Trophoblast cell (in vitro differentiated cells and primary cell): ENCODE results near the gene AKAP6.

ENCODE experiments used
- DNase-seq, 2 donors: peaks; one replicate each; pipeline ENCODE4 v3.0.0-alpha.2; 2016
- H2AFZ ChIP-seq: 2 replicates; pipeline ENCODE4 v1.6.1; 2013; ENCODE audit warnings: low read length, moderate library complexity, mild to moderate bottlenecking; ENCODE audit not compliant: insufficient read depth, poor library complexity
- H2AK5ac ChIP-seq: 2 replicates; pipeline ENCODE4 v1.6.1; 2013; ENCODE audit warnings: mild to moderate bottlenecking, low read length
- H2BK120ac ChIP-seq: 2 replicates; pipeline ENCODE4 v1.6.1; 2013; ENCODE audit warnings: low read length, mild to moderate bottlenecking, moderate library complexity; ENCODE audit not compliant: insufficient read depth, poor library complexity
- H2BK12ac ChIP-seq: 2 replicates; pipeline ENCODE4 v1.6.1; 2013; ENCODE audit warnings: mild to moderate bottlenecking, low read length, moderate library complexity
- H2BK5ac ChIP-seq: 2 replicates; pipeline ENCODE4 v1.6.1; 2013; ENCODE audit warnings: low read length, low read depth, moderate library complexity, mild to moderate bottlenecking; ENCODE audit not compliant: poor library complexity
- H3K14ac ChIP-seq: 2 replicates; pipeline ENCODE4 v1.6.1; 2013; ENCODE audit warnings: mild to moderate bottlenecking, low read length
- H3K18ac ChIP-seq: 2 replicates; pipeline ENCODE4 v1.6.1; 2013; ENCODE audit warnings: mild to moderate bottlenecking, low read length
- H3K23ac ChIP-seq: 2 replicates; pipeline ENCODE4 v1.6.1; 2013; ENCODE audit warnings: low read length
- H3K27ac ChIP-seq: 2 replicates; pipeline ENCODE4 v1.5.1; 2013; ENCODE audit warnings: low read depth, mild to moderate bottlenecking, inconsistent platforms, low read length, moderate library complexity
- H3K27me3 ChIP-seq: 2 replicates; pipeline ENCODE4 v1.6.1; 2013; ENCODE audit warnings: inconsistent platforms, mild to moderate bottlenecking, low read length, moderate library complexity; ENCODE audit not compliant: insufficient read depth
- H3K36me3 ChIP-seq, 2 experiments: 1 replicate in 1 of 2; 2 replicates in 1 of 2; pipeline ENCODE4 v1.6.1; 2013; ENCODE audit warnings: low read length in 2 of 2, mild to moderate bottlenecking in 2 of 2, moderate library complexity in 1 of 2; ENCODE audit not compliant: insufficient read depth in 2 of 2, control insufficient read depth in 1 of 2
- H3K4ac ChIP-seq: 2 replicates; pipeline ENCODE4 v1.6.1; 2013; ENCODE audit warnings: low read depth, mild to moderate bottlenecking, low read length, moderate library complexity
- H3K4me1 ChIP-seq, 2 experiments: 1 replicate in 1 of 2; 2 replicates in 1 of 2; pipeline ENCODE4 v1.6.1; 2013; ENCODE audit warnings: low read length in 2 of 2, mild to moderate bottlenecking in 2 of 2, moderate library complexity in 1 of 2; ENCODE audit not compliant: insufficient read depth in 2 of 2, control insufficient read depth in 1 of 2
- H3K4me2 ChIP-seq: 2 replicates; pipeline ENCODE4 v1.6.1; 2013; ENCODE audit warnings: inconsistent platforms, mild to moderate bottlenecking, low read length, moderate library complexity
- H3K4me3 ChIP-seq: 2 replicates; pipeline ENCODE4 v1.5.1; 2013; ENCODE audit warnings: mild to moderate bottlenecking, low read depth, low read length, inconsistent platforms
- H3K79me1 ChIP-seq: one replicate; pipeline ENCODE4 v1.6.1; 2013; ENCODE audit warnings: low read length
- H3K79me2 ChIP-seq: 2 replicates; pipeline ENCODE4 v1.6.1; 2013; ENCODE audit warnings: low read length, mild to moderate bottlenecking; ENCODE audit not compliant: control insufficient read depth, insufficient read depth, poor library complexity
- H3K9ac ChIP-seq: 2 replicates; pipeline ENCODE4 v1.6.1; 2013; ENCODE audit warnings: mild to moderate bottlenecking, low read length
- H3K9me3 ChIP-seq: 2 replicates; pipeline ENCODE4 v1.6.1; 2013; ENCODE audit warnings: low read depth, mild to moderate bottlenecking, control low read depth, inconsistent platforms, low read length; ENCODE audit not compliant: insufficient read depth
- H4K12ac ChIP-seq: 2 replicates; pipeline ENCODE4 v1.6.1; 2013; ENCODE audit warnings: low read depth, mild to moderate bottlenecking, low read length, moderate library complexity
- H4K8ac ChIP-seq: 2 replicates; pipeline ENCODE4 v1.6.1; 2013; ENCODE audit warnings: low read depth, mild to moderate bottlenecking, low read length, moderate library complexity
- H4K91ac ChIP-seq: one replicate; pipeline ENCODE4 v1.6.1; 2013; ENCODE audit warnings: low read depth, mild to moderate bottlenecking, low read length, moderate library complexity
- WGBS: extraction: QIAGEN DNeasy Blood & Tissue Kit; methylation state at CpG from one replicate; pipeline ENCODE4 v1.1.7; 2013; ENCODE audit warnings: missing lambda C conversion rate; ENCODE audit not compliant: insufficient read length, insufficient coverage; ENCODE audit errors: extremely low coverage; 5-methylcytosine and 5-hydroxymethylcytosine counted together

Gene AKAP6

DNA sequence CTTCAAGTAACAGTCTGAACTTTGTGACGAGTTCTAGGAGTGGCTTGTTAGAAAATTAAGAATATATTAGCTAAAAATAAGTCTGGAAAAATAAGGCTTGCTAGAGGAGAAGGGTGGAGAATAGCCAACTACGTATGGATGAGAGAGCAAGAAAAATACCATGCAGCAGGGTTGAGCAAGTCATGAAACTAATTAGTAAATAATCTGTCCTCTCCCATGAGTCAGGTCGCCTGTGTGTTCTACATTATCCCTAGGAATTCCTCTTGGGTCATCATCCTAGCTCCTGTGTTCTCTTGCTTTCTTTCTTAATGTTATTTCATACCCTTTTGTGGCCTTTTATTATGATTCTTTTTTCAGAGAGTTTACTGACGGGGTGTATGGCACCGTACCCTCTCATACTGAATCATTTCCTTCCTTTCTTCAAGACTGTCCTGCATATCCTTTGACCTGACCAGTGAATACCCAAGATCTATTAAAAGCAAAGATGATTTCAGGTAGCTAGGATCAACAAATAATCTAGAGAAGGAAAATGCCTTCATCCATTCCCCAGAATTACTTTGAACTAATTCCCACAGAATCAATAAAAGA is 432.4 kb downstream of the AKAP6 start:
- no peak overlapping the region for H3K27ac ChIP-seq
- DNase-seq = no peak
- no peaks in the 10 kb centered on the region for H3K79me1 ChIP-seq
- no peak overlapping the region for H4K12ac ChIP-seq
- H2BK120ac ChIP-seq = no peak overlapping the region
- H3K23ac ChIP-seq = no peak overlapping the region
- no peak overlapping the region for H3K9ac ChIP-seq
- no peaks in the 10 kb centered on the region for H3K9me3 ChIP-seq
- no peak overlapping the region for H4K8ac ChIP-seq
- H2AFZ ChIP-seq = no peak overlapping the region
- no CpG with 5 or more reads among the region's 5 CpGs for WGBS
- no peak overlapping the region for H2AK5ac ChIP-seq
- no peak overlapping the region for H3K18ac ChIP-seq
- no peaks in the 10 kb centered on the region for H3K27me3 ChIP-seq
- H4K91ac ChIP-seq = no peak overlapping the region
- no peak overlapping the region for H3K4me2 ChIP-seq
- H2BK5ac ChIP-seq = no peak overlapping the region
- H3K4me3 ChIP-seq = no peak overlapping the region
- no peaks in the 10 kb centered on the region for H3K36me3 ChIP-seq
- no peak overlapping the region for H3K4ac ChIP-seq
- H3K14ac ChIP-seq = no peak overlapping the region
- no peak overlapping the region for H2BK12ac ChIP-seq
- no peaks in the 10 kb centered on the region for H3K4me1 ChIP-seq
- no peaks in the 10 kb centered on the region for H3K79me2 ChIP-seq

DNA sequence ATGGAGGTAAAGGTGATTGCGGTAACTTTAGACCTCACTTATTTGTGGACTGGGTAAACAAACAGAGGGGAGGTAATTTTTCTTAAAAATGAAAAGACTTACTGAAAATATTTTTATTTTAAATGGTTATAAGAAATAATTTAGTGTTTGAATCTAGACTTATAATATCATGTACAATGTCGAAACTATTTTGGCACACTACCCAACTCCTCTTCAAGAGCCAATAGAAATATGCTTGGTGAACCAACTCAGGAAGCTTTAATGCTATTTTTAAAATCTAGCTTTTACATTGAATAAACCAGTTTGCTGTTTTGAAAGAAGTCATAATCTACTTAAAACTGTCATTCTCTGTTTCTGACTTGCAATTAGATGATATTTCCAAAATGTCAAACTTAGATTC is 433.8 kb downstream of the AKAP6 start:
- no peak overlapping the region for H3K14ac ChIP-seq
- no peak overlapping the region for H3K9ac ChIP-seq
- no peaks in the 10 kb centered on the region for H3K4me1 ChIP-seq
- no peaks in the 10 kb centered on the region for H3K36me3 ChIP-seq
- H3K4ac ChIP-seq = no peak overlapping the region
- H2AK5ac ChIP-seq = no peak overlapping the region
- no peaks in the 10 kb centered on the region for H3K9me3 ChIP-seq
- no peaks in the 10 kb centered on the region for H3K79me2 ChIP-seq
- no peaks in the 10 kb centered on the region for H3K27me3 ChIP-seq
- no peak overlapping the region for H3K23ac ChIP-seq
- no peak overlapping the region for H4K91ac ChIP-seq
- H3K18ac ChIP-seq = no peak overlapping the region
- H4K8ac ChIP-seq = no peak overlapping the region
- H3K79me1 ChIP-seq = no peaks in the 10 kb centered on the region
- no peak overlapping the region for H3K4me2 ChIP-seq
- no peak for DNase-seq
- no peak overlapping the region for H3K27ac ChIP-seq
- H2BK120ac ChIP-seq = no peak overlapping the region
- no peak overlapping the region for H4K12ac ChIP-seq
- no peak overlapping the region for H2BK5ac ChIP-seq
- no peak overlapping the region for H2BK12ac ChIP-seq
- no CpG with 5 or more reads among the region's 2 CpGs for WGBS
- H3K4me3 ChIP-seq = no peak overlapping the region
- no peak overlapping the region for H2AFZ ChIP-seq

- H3K23ac ChIP-seq = no peak overlapping the region
- no peak overlapping the region for H2BK12ac ChIP-seq
- no peak overlapping the region for H4K8ac ChIP-seq
- H3K79me2 ChIP-seq = no peaks in the 10 kb centered on the region
- H3K4me3 ChIP-seq = no peak overlapping the region
- H3K4me1 ChIP-seq = no peaks in the 10 kb centered on the region
- no peak overlapping the region for H3K14ac ChIP-seq
- H3K18ac ChIP-seq = no peak overlapping the region
- H2AK5ac ChIP-seq = no peak overlapping the region
- no peak overlapping the region for H3K4me2 ChIP-seq
- WGBS = no CpG with 5 or more reads among the region's 1 CpG
- H3K79me1 ChIP-seq = no peaks in the 10 kb centered on the region
- H2AFZ ChIP-seq = no peak overlapping the region
- no peak overlapping the region for H3K4ac ChIP-seq
- no peaks in the 10 kb centered on the region for H3K9me3 ChIP-seq
- no peak overlapping the region for H3K27ac ChIP-seq
- no peaks in the 10 kb centered on the region for H3K36me3 ChIP-seq
- H2BK5ac ChIP-seq = no peak overlapping the region
- no peaks in the 10 kb centered on the region for H3K27me3 ChIP-seq
- no peak overlapping the region for H2BK120ac ChIP-seq
- no peak overlapping the region for H4K12ac ChIP-seq
- no peak overlapping the region for H3K9ac ChIP-seq
- H4K91ac ChIP-seq = no peak overlapping the region
- DNase-seq = no peak
These were observed 434.6 kb downstream of the AKAP6 start for GRCh38 chr14:32763673-32764072.

- Histone ChIP-seq H3K4me1 (no peaks in the 10 kb centered on the region), H3K4me3 (no peak overlapping the region), H2BK5ac (no peak overlapping the region), H3K27me3 (no peaks in the 10 kb centered on the region), H2BK12ac (no peak overlapping the region), H4K8ac (no peak overlapping the region), H4K91ac (no peak overlapping the region), H2AFZ (no peak overlapping the region), H3K27ac (no peak overlapping the region), H3K36me3 (no peaks in the 10 kb centered on the region), H3K23ac (no peak overlapping the region), H3K9ac (no peak overlapping the region), H4K12ac (no peak overlapping the region), H3K14ac (no peak overlapping the region), H2AK5ac (no peak overlapping the region), H2BK120ac (no peak overlapping the region), H3K4ac (no peak overlapping the region), H3K4me2 (no peak overlapping the region), H3K9me3 (no peaks in the 10 kb centered on the region), H3K18ac (no peak overlapping the region), H3K79me1 (no peaks in the 10 kb centered on the region), H3K79me2 (no peaks in the 10 kb centered on the region)
- no peak for DNase-seq
These were observed 435.0 kb downstream of the AKAP6 start for GRCh38 chr14:32764131-32764530.
